ENCODE results near the gene MRPL51.

The MRPL51 gene

DNA sequence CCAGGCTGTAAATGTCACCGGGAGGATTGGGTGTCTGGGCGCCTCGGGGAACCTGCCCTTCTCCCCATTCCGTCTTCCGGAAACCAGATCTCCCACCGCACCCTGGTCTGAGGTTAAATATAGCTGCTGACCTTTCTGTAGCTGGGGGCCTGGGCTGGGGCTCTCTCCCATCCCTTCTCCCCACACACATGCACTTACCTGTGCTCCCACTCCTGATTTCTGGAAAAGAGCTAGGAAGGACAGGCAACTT, 42.6 kb upstream of the MRPL51 start:
- TF ChIP-seq, protein P1, sequence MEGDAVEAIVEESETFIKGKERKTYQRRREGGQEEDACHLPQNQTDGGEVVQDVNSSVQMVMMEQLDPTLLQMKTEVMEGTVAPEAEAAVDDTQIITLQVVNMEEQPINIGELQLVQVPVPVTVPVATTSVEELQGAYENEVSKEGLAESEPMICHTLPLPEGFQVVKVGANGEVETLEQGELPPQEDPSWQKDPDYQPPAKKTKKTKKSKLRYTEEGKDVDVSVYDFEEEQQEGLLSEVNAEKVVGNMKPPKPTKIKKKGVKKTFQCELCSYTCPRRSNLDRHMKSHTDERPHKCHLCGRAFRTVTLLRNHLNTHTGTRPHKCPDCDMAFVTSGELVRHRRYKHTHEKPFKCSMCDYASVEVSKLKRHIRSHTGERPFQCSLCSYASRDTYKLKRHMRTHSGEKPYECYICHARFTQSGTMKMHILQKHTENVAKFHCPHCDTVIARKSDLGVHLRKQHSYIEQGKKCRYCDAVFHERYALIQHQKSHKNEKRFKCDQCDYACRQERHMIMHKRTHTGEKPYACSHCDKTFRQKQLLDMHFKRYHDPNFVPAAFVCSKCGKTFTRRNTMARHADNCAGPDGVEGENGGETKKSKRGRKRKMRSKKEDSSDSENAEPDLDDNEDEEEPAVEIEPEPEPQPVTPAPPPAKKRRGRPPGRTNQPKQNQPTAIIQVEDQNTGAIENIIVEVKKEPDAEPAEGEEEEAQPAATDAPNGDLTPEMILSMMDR (IDR thresholded peaks at IDR 0.05; ENCODE audit: control extremely low read depth, extremely low read depth, low read depth, missing control alignments), result no peak
- ChIA-PET CTCF (interaction anchor here (0.7 to 11.4 kb wide), 7 partner anchors 11 to 218 kb away, joined by 3 to 280 read pairs (median 4); partner anchors contain the start of genes IFFO1, MLF2, NOP2 and VAMP1), POLR2A (interaction anchor here (0.6 to 1.3 kb wide), 9 partner anchors 19 to 338 kb away, joined by 3 to 11 read pairs (median 3); partner anchors contain the start of genes SPSB2, VAMP1 and ZNF384)
- DNase-seq (ENCODE audit: extremely low spot score), result no peak

DNA sequence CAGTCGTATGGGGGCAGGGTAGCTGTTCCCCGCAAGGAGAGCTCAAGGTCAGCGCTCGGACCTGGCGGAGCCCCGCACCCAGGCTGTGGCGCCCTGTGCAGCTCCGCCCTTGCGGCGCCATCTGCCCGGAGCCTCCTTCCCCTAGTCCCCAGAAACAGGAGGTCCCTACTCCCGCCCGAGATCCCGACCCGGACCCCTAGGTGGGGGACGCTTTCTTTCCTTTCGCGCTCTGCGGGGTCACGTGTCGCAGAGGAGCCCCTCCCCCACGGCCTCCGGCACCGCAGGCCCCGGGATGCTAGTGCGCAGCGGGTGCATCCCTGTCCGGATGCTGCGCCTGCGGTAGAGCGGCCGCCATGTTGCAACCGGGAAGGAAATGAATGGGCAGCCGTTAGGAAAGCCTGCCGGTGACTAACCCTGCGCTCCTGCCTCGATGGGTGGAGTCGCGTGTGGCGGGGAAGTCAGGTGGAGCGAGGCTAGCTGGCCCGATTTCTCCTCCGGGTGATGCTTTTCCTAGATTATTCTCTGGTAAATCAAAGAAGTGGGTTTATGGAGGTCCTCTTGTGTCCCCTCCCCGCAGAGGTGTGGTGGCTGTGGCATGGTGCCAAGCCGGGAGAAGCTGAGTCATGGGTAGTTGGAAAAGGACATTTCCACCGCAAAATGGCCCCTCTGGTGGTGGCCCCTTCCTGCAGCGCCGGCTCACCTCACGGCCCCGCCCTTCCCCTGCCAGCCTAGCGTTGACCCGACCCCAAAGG, 42.1 kb upstream of the MRPL51 start:
- ChIA-PET POLR2A (interaction anchor here (0.6 to 1.6 kb wide), 17 partner anchors 12 to 316 kb away, joined by 3 to 16 read pairs (median 6); partner anchors contain the start of genes CDCA3, COPS7A, MRPL51 and NOP2), CTCF (interaction anchor here (0.8 to 11.4 kb wide), 6 partner anchors 20 to 231 kb away, joined by 3 to 280 read pairs (median 4); partner anchors contain the start of genes IFFO1, NOP2, PTMS and VAMP1)
- TF ChIP-seq, protein P1 (IDR thresholded peaks at IDR 0.05; ENCODE audit: control extremely low read depth, extremely low read depth, low read depth, missing control alignments), result no peak
- peak; percentile 53 for DNase-seq (ENCODE audit: extremely low spot score)

DNA sequence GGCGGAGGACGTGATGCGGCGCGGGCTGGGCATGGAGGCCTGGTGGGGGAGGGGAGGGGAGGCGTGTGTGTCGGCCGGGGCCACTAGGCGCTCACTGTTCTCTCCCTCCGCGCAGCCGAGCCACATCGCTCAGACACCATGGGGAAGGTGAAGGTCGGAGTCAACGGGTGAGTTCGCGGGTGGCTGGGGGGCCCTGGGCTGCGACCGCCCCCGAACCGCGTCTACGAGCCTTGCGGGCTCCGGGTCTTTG, 41.6 kb upstream of the MRPL51 start:
- TF ChIP-seq, protein P1 (IDR thresholded peaks at IDR 0.05; ENCODE audit: control extremely low read depth, extremely low read depth, low read depth, missing control alignments), result no peak
- ChIA-PET CTCF (interaction anchor here (1.1 to 11.4 kb wide), 2 partner anchors 24 to 231 kb away, joined by 3 to 280 read pairs; partner anchors contain the start of genes IFFO1, NOP2 and PTMS), POLR2A (interaction anchor here (0.6 to 1.6 kb wide), 20 partner anchors 12 to 409 kb away, joined by 3 to 16 read pairs (median 5); partner anchors contain the start of genes C12orf57, CDCA3, COPS7A and MRPL51)
- no peak for DNase-seq (ENCODE audit: extremely low spot score)

DNA sequence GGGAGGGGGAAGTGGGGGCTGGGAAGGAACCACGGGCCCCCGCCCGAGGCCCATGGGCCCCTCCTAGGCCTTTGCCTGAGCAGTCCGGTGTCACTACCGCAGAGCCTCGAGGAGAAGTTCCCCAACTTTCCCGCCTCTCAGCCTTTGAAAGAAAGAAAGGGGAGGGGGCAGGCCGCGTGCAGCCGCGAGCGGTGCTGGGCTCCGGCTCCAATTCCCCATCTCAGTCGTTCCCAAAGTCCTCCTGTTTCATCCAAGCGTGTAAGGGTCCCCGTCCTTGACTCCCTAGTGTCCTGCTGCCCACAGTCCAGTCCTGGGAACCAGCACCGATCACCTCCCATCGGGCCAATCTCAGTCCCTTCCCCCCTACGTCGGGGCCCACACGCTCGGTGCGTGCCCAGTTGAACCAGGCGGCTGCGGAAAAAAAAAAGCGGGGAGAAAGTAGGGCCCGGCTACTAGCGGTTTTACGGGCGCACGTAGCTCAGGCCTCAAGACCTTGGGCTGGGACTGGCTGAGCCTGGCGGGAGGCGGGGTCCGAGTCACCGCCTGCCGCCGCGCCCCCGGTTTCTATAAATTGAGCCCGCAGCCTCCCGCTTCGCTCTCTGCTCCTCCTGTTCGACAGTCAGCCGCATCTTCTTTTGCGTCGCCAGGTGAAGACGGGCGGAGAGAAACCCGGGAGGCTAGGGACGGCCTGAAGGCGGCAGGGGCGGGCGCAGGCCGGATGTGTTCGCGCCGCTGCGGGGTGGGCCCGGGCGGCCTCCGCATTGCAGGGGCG, 41.0 kb upstream of the MRPL51 start, which contains the start of gene GAPDH:
Gene GAPDH (plus strand): TSS at position 595 of the 772 bp plus-strand sequence. CDS start 316 bp downstream, outside the sequence.
- peak; percentile 95 for DNase-seq (ENCODE audit: extremely low spot score)
- ChIA-PET CTCF (interaction anchor here (0.6 to 11.4 kb wide), 3 partner anchors 25 to 232 kb away, joined by 3 to 280 read pairs (median 4); partner anchors contain the start of genes IFFO1, NOP2 and PTMS), POLR2A (interaction anchor here (0.5 to 1.6 kb wide), 48 partner anchors 8 to 500 kb away, joined by 3 to 16 read pairs (median 4); partner anchors contain the start of genes C12orf57, CD4, CDCA3 and COPS7A)
- TF ChIP-seq, protein P1 (IDR thresholded peaks at IDR 0.05; ENCODE audit: control extremely low read depth, extremely low read depth, low read depth, missing control alignments), result no peak

DNA sequence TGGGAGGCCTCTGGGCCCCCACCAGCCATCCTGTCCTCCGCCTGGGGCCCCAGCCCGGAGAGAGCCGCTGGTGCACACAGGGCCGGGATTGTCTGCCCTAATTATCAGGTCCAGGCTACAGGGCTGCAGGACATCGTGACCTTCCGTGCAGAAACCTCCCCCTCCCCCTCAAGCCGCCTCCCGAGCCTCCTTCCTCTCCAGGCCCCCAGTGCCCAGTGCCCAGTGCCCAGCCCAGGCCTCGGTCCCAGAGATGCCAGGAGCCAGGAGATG, 40.5 kb upstream of the MRPL51 start:
- ChIA-PET POLR2A (interaction anchor here (0.5 to 1.6 kb wide), 45 partner anchors 7 to 499 kb away, joined by 3 to 16 read pairs (median 5); partner anchors contain the start of genes CD4, CDCA3, COPS7A and LPAR5), CTCF (interaction anchor here (0.6 to 11.4 kb wide), 4 partner anchors 25 to 110 kb away, joined by 3 to 280 read pairs (median 5); partner anchors contain the start of genes IFFO1 and NOP2)
- TF ChIP-seq, protein P1 (IDR thresholded peaks at IDR 0.05; ENCODE audit: control extremely low read depth, extremely low read depth, low read depth, missing control alignments), result no peak
- no peak for DNase-seq (ENCODE audit: extremely low spot score)

Data from GM10248 (cell line).